Stomach (tissue), 4 donors: ENCODE data around the gene TAF1B.

Experiments used
- EP300 ChIP-seq: sonication (generic); formaldehyde crosslinking; IDR thresholded peaks from one replicate; pipeline ENCODE4 v1.6.1; 2017; ENCODE audit warnings: antibody characterized with exemption
- POLR2A ChIP-seq, 4 donors: fragments of 450-650 bp; IDR thresholded peaks; one replicate each; pipeline ENCODE4 v1.6.1; 2016; ENCODE audit warnings: antibody characterized with exemption in 4 of 4, control low read depth in 2 of 4, mild to moderate bottlenecking in 1 of 4, moderate library complexity in 1 of 4
- TF ChIP-seq, protein P1 (sequence below), 7 experiments: fragments of 450-650 bp in 4 of 7; fragments of 200-600 bp in 3 of 7; sonication (generic) in 3 of 7; IDR thresholded peaks; one replicate each; pipeline ENCODE4 v1.5.1; 2016 to 2019; ENCODE audit warnings: antibody characterized with exemption in 7 of 7, control low read depth in 2 of 7, mild to moderate bottlenecking in 1 of 7

DNA sequence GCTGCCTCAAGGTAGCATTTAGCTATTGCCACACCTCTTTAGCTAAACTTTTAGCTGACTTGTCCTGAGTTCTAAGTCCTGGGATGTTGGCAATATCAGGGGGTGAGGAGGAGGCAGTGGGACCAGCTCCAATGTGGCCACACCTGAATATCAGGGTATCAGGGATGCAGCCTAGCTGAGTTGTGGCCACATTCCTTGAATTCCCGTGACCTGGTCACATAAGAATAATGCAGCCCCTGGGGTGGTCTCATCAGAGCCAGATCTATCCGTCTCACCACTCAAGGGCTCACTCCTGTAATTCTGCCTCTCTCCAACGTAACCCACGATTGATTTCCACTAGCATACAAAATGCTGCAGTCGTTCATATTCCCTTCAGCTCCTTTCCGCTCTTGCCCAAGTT lies 11.6 kb upstream of the TAF1B start:
- TF ChIP-seq, protein P1, sequence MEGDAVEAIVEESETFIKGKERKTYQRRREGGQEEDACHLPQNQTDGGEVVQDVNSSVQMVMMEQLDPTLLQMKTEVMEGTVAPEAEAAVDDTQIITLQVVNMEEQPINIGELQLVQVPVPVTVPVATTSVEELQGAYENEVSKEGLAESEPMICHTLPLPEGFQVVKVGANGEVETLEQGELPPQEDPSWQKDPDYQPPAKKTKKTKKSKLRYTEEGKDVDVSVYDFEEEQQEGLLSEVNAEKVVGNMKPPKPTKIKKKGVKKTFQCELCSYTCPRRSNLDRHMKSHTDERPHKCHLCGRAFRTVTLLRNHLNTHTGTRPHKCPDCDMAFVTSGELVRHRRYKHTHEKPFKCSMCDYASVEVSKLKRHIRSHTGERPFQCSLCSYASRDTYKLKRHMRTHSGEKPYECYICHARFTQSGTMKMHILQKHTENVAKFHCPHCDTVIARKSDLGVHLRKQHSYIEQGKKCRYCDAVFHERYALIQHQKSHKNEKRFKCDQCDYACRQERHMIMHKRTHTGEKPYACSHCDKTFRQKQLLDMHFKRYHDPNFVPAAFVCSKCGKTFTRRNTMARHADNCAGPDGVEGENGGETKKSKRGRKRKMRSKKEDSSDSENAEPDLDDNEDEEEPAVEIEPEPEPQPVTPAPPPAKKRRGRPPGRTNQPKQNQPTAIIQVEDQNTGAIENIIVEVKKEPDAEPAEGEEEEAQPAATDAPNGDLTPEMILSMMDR (IDR thresholded peaks at IDR 0.05), result no peak
- TF ChIP-seq EP300 (no peak), POLR2A (IDR thresholded peaks at IDR 0.05) (no peak)
